NCI-H1105 treated with DMSO at 0.1 percent for 48 hours (cell line): ENCODE data around the gene EEFSEC.

Source experiments
- DNase-seq: peaks from one replicate; lab custom pipeline; 2025; lab: John Stamatoyannopoulos, UW

The EEFSEC gene

DNA sequence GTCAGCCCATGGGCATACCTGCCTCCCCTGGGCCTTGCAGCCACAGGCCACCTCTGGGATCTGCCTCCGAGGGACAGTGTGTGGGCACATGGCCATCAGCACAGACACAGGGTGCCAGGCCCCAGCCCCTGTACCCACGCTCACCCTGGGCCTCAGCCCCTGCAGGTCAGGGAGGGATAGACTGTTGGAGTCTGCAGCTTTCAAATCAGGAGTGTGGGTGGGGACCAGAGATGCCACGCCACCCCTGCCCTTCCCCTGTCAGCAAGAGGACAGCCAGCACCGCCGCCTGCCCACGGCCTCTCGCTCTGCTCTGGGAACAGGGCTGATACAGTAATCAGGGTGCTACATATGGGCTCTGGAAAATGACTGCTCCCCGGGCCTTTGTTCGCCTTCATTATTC, 240.8 kb downstream of the EEFSEC start:
- DNase-seq = no peak

DNA sequence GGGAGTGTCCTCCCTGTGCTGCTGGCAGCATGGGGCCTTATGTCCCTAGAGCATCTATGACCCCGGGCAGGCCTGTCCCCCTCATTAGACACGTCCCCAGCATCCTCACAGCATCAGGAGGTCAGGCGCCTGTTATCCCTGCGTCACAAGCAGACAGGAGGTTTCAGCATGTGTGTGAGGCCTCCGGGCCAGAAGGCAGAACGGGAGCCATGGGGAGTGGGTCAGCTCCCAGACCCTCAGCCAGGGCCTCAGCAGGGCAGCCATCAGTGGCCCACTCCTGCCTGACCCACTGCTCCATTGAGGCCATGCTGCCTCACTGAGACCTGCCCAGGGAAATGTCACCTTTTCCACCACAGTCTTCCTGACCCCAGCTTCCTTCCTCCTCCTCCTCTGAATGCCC, 241.8 kb downstream of the EEFSEC start:
- DNase-seq = no peak

DNA sequence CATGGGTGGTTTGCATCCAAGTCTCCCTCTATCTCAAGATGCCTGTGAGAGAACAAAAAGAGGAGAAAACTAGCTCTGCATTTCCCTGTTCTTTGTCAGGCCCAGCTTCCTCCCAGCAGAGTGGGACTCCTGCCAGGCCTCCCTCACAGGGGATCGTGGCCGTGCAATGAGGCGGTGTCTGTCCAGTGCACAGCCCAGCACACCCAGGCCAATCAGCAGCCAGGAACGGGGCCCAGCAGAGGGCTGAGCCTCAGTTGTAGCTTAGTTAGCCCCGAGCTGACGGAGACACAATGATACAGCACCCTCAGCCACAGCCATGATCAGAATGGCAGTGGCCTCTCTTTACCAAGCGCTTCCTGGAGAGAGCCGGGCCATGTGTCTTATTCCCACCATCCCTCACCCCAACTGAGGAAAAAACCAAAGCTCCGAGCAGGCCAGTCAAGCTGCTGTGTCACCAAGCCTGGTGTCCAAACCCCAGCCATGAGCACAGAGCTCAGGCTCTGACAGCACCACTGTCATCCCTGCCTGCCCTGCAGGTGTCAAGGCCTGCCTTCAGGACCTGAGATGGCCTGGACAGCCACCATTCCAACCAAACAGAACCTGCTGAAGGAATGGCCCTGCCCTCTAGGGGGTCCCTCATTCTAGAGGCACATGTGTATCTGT, 242.3 kb downstream of the EEFSEC start:
- no peak for DNase-seq

DNA sequence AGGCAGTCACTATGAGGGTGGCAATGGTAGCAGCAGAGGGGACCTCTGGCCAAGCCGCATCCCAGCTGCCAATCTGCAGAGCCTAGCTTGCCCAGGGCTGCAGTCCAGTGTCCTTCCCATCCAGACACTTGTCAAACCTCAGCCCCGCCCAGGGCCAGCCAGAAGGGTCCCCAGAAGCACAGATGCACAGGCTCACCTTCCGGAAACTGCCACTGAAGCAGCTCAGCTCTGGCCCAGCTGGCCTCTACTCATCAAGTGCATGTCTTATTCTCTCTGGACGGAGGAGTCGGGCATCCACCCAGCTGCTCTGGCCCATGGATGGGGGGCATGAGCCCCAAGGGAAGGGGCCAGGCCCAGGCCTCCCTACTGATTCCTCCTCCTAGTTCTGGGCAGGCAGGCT, 244.2 kb downstream of the EEFSEC start:
- DNase-seq = no peak

DNA sequence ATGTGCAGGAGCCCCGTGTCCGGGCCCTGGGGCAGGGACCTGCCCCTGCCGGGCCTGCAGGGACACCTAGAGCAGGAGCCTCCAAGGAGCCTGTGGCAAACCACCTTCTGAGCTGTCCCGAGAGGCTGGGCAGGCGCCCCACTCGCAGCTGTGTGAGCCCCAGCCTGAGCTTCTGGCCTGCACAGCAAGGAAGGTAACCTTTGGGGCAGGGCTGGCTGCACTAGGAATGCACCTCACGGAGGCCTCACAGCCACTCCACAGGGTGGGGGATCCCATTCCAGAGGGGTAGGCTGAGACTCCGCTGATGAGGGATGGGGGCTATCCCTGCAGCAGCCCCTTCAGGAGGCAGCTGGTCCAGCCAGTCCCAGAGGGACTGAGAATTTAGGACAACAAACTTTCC, 245.3 kb downstream of the EEFSEC start:
- DNase-seq = no peak

DNA sequence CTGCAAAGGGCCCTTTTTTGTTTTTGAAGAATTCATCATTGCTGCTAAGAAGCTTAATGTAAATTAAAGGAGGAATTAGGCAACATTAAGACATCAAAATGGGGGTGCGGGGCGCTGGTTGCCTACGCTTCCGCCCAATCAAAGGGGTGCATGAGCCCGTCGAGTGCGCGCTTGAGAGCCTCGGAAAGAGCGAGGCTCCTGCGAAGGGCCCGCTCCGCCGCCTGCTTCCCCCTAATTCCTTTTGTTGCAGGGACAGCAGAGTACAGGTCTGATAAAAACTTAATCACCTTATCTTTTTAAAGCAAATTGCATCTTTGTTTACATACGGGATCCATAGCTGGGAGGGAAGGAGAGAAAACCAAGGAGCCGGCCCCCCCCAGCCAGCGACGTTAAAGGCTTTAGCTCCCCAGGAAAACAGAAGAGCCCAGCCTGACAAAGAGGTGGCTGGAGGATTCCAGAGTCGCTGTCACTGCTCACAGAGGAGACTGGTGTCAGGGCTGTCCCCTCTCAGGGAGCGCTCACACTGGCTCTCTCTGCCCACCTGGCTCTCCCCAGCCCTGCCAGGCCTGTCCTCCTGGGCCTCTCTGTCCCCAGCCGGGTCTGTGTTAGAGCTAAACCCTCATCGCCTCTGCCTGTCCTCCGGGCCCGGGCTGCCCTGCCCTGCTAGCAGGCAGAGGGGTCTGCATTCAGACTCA, 246.1 kb downstream of the EEFSEC start:
- no peak for DNase-seq

DNA sequence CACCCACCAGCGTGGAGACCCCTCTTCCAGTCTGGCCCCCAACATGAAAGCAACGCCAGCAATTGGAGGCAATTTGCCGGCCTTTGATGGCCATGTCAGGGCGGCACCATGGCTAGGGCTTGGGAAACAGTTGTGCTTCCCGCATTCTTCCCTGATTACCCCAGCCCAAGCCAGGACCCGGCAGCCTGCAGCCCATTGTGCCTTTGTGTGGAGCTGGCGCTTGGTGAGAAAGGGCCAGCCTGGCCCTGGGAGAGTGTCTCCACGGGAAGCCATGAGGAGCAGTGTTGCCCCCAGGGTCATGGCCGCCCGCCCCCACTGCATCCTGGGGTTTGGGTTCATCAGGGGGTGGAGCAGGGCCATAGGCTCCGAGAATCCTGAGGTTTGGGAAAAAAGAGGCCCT, 247.4 kb downstream of the EEFSEC start:
- DNase-seq = no peak

DNA sequence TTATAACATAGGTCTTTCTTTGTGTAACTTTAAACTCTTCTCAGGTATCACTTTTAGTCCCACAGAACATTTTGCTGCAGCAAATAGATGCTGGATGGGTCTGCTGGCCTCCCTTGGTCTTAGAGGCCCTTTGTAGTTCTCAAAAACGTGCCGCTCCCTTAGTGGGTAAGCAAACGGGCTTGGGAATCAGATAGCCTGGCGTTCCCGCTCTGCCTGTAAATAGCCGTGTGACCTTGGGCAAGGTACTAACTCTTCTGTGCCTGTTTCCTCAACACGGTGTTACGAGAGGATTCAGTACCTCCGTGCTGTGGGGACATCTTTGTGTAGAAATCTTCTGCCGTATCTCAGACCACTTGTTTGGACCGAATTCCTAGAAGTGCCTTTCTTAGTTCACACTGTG, 249.0 kb downstream of the EEFSEC start:
- DNase-seq = no peak

DNA sequence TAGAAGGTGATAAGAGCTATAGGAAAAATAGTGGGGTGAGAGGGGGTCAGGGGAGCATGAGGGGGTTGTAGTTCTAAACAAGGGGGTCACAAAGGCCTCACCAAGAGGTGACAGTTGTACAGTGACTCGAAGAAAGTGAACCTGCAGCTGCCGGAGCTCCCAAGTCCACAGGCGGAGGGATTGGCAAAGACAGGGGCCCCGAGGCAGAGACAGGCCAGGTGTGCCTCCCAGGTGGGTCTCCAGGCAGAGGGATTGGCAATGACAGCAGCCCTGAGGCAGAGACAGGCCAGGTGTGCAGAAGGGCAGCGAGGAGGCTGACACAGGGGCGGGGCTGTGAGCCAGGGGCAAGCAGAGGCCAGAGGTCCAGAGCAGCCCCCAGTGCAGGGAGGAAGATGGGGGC, 249.7 kb downstream of the EEFSEC start:
- no peak for DNase-seq

DNA sequence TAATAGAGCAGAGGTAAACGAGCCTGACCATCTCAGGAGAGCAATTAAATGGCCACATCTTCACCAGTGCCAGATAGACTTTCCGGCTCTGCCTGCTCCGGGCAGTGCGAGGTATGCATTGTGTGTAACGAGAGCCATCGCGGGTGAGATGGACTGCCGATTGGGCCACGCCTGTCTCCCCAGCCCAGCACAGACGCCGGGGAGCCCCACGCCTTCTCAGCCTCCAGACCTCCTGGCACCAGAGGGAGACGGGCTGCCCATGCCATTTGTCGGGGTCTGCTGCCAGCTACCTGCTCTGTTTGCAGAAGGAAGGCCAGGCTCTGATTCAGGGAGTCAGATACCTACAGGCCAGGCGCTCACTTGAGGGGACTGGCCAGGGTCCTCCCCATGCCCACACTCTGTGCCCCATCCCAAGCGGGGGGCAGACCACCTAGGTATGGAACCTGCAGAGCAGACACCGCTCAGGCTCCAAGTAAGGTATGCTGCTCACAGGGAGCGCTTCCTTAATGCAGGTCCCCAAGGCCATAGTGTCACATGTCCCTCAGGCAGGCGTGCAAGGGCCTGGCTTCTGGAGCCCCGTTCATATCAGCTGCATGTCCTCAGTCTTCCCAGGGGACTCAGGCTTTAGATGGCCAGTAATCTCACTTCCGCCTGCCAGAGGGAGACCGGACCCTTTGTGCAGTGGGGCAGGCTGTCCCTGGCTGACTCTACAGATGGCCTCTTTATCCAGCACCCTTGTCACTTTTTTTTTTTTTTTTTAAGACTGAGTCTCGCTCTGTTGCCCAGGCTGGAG, 251.2 kb downstream of the EEFSEC start:
- DNase-seq = no peak

DNA sequence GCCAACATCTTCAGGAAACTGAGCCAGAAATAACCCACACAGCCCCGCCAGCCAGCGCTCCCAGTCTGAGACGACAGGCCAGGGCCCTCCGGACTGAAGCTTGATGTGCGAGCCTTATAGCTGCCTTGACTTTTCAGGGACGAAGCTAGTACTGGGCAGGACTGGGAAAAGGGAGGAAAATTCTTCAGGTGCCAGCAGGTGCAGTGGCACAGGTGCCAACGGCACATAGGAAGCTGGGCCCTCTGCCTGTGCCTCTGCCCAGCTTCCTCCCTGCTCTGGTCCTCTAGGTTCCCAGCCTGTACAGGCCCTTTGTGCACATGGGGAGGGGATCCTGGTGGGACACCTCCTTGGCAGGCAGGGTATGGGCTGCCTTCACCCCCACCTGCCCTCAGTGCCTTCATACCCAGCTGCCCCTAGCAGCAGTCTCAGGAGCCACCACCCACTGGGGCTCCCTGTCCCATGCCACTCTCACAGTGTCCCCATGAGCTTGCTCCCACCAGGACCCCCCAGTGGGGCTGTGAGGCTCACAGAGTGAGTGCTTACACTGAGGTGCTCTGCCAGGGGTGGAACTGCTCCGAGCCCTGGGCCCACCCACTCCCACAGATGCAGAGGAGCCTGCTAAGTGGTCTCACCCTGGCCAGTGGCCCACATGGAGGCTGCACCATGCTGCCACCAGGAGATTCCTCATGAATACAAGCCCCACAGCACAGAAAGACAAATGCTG, 252.4 kb downstream of the EEFSEC start:
- DNase-seq = no peak

DNA sequence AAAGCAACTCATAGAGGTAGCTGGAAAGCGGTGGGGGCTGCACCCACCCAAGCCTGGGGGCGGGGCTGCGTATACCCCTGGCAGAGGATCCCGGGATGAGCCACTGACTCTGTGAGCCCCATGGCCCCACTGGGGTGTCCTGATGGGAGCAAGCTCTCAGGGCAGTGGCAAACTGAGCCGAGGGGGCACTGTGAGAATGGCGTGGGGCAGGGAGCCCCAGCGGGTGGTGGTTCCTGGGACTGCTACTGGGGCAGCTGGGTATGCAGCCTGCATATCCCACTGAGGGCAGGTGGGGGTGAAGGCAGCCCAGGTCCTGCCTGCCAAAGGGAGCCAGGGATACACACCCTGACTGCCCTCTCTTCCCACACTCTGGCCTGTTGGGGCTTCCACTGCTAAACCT, 254.0 kb downstream of the EEFSEC start:
- no peak for DNase-seq

DNA sequence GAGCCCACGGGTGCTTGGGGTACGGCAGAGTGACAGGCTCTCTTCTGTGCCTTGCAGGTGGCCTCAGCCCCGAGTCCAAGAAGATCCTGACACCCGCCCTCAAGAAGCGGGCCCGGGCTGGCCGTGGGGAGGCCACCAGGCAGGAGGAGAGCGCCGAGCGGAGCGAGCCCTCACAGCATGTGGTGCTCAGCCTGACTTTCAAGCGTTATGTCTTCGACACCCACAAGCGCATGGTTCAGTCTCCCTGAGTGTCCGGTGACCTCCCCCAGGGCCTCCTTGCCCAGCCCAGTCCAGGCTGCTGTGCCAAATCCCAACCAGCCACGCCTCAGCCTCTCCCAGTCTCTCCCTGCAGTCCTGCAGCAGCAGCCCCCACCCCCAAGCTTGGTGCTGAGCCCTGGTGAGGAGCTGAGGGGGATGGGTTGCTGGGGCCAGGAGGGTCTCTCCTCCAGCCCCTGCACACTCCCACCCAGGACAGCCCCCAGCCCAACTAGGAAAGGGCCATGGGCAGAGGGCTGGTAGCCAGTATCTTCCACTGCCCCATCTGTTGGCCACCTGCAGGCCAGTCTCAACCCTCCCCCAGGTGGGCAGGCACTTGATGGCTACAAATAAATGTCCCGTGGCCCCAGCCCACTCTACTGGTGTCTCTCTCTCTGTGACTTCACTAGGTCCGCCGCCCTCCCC, 254.9 kb downstream of the EEFSEC start:
- DNase-seq = no peak

DNA sequence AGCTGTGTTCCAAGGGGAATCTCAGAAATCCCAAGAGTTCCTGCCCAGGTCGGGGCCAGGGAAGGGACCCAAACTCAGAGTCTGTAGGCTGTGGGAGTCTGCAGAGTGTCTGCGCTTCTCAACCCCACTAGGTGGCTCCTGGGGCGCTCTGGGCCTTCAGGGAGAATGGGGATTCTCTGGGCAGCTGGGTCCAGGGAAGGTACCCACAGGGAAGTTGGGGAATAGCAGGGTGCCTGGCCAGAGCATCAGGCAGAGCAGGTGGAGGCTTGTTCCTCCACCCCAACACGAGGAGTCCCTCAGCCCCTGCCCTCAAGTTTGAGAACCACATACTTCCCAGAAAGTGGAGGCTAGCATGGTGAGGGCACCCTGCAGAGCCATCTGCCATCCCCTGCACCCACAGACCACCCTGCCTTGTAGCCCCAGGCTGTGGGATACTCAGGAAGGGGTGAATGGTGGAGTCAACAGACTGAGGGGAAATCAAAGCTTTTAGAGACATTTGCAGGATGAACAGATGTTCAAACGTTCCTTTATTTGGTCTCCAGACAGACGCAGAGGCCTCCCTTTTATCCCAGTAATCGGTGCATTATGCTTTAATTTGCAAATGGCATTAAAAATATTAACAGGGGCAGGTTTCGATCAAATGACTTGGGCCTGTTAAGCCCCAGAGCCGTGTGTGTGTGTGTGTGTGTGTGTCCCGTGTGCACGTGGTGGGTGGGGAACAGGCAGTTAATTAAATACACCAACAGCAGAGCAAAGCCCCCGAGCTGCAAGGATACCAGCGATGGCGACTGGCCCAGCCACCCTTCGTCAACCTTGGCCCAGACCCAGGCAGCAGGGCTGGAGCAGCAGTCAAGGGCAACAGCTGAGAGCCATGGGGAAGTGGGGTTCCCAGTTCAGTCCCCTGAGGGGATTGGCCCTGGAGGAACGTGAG, 255.7 kb downstream of the EEFSEC start:
- no peak for DNase-seq

DNA sequence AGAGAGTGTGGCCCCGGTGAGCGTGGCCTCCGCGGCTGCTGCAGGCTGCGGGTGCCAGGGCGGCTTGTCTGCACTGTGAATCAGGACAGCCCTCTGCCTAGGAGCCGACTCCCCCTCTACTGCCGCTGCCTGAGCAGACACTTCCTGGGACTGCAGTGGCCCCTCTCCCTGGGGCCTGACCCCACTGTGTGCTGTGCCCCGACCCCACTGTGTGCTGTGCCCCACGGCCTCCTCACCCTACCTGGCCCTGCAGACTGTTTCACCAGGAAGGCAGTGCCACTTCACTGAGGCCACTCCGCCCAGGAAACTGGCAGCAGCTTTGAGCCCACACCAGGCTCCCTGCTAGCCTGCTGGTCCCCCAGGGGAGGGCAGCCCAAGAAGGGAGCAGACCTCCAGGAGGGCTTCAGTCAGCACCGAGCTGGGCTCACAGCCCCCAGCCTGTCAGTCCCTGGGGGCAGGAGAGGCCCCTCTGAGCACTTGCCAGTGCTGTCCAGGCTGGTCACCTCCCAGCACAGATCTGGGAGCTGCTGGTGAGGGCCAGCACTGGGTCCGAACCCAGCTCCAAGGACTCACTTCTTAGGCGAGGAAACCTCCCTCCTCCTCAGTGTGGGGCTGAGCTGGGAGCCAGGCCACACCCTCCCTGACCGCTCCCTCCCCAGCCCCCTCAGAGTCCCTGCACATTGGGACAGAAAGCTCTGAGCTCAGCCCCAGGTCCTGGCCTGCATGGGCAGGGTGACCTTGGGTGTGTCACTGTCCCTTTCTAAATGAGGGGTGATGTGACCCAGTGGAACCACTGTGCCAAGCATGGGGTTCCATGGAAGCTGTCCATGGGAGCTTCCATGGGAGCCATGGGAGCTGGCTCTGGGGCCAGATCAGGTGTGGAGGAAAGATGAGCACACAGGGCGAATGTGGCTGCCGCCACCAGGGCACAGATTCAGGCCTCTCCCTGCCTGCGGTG, 256.6 kb downstream of the EEFSEC start:
- DNase-seq = no peak

DNA sequence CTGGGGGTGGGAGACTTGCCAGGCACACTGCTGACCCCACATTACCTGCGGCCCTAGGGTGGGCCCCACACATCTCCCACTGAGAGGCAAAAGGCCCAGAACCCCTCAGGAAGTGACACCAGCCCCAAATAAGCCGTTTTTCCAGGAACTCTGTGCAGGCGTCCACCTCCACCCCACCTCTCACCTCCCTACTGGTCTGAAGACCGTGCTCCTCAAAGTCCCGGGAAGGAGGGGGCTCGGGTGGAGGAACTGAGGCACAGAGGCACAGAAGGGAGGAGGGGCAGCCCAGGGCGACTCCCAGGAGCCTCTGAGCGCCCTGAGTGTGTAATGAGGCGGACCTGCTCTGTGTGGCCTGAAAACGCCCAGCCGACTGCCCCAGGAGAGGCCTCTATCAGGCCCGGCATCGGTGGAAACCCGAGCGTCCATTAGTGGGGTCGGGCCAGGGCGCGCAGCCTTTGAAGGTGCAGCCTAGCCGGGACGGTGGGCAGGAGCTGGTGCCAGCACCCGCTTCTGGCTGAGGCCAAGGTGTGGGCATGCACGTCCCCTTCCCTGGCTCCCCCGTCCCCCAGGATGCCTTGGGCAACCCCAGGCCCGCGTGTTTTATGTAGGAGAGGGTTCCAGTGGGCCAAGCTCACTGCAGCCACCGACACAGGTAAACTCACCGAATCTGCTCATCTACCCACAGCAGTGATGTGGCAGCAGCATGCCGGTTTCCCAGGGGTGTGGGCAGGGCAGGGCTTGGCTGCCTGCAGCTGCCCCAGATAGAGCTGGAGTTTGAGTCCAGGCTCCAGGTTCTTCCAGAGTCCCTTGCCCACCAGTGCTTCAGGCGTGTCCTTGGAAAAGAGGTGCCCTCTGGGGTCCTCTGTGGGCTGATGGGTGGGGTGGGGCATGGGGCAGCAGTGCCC, 257.6 kb downstream of the EEFSEC start:
- DNase-seq = no peak

DNA sequence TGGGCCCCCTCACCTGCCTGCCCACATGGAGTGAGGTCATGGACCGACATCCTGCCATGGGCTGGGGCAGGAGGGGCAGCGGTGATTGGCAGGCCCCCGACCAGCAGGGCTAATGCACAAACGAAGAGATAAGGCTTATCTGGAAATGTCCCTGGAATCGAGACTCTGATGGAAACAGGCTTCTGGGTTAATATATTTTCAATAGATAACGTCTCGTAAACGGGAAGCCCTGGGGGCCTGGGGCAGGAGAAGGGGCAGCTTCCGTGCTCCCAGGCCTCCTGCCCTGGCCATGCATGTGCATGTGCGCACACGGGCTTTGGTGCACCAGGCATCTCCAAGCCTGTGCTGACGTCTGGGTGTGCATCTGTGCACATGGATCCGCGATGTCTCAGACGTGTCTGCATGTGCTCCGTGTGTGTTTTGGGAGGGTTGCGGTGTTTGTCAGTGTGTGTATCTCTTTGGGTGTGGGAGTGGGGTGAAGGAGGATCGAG, 258.3 kb downstream of the EEFSEC start:
- no peak for DNase-seq
